K562 (cell line): ENCODE measurements around the gene SLC25A45. TPM values are rescaled to one million over a fixed set of nuclear protein-coding genes. Genes with fewer than 3 reads are reported as not detected.

ENCODE experiments used
- ATAC-seq: fragments of 200-7000 bp; cut with Tn5 transposase; 3 replicates; pipeline ENCODE4 v1.9.1; 2020; ENCODE audit warnings: moderate library complexity
- BruUV-seq: library from RNA; stranded (reverse); fragments of 400-500 nt; replicated peaks from 2 replicates; lab custom pipeline; 2021; lab: Mats Ljungman, UMichigan
- CTCF ChIA-PET: fragments of 300-600 bp; formaldehyde crosslinking; extraction: SDS; loops from one replicate; lab custom pipeline; 2021; ENCODE audit warnings: low intra/inter-chr PET ratio; lab: Yijun Ruan, JAX
- POLR2A ChIA-PET: fragments of 300-600, 350-650 bp; sonication (Branson Sonifier 250); formaldehyde crosslinking; extraction: SDS; loops from one replicate; lab custom pipeline; 2021; ENCODE audit warnings: antibody characterized with exemption, inconsistent platforms; lab: Yijun Ruan, JAX
- DNase-seq, 4 experiments: peaks; one replicate each; pipeline versions ENCODE4 v3.0.0 to v3.0.0-alpha.2; 2011 to 2018; ENCODE audit warnings: low spot score in 3 of 4, mixed read lengths in 3 of 4; ENCODE audit errors: extremely low read depth in 1 of 4
- FAIRE-seq: peaks from 2 replicates; lab custom pipeline; 2011; peaks lifted over from hg19 to GRCh38; lab: Jason Lieb, UNC
- H2AFZ ChIP-seq: 2 replicates; pipeline ENCODE4 v1.6.0; 2011; ENCODE audit warnings: low read depth, low read length, control low read depth, inconsistent platforms
- H3K27ac ChIP-seq: fragments of 200-600 bp; 3 replicates; pipeline ENCODE4 v1.8.0; 2011; ENCODE audit warnings: low read depth, mild to moderate bottlenecking, control low read depth, inconsistent platforms, low read length, moderate library complexity, mixed read lengths; ENCODE audit errors: extremely low read depth
- H3K27me3 ChIP-seq, 2 experiments: fragments of 300-600 bp in 1 of 2; 2 replicates in 1 of 2; 3 replicates in 1 of 2; pipeline versions ENCODE4 v1.6.0 to v1.8.0; 2011; ENCODE audit warnings: inconsistent platforms in 2 of 2, low read length in 2 of 2, mild to moderate bottlenecking in 1 of 2, mixed read lengths in 1 of 2, moderate library complexity in 1 of 2; ENCODE audit not compliant: control insufficient read depth in 2 of 2, insufficient read depth in 2 of 2
- H3K36me3 ChIP-seq: fragments of 300-600 bp; 3 replicates; pipeline ENCODE4 v1.8.0; 2011; ENCODE audit warnings: mild to moderate bottlenecking, low read length, inconsistent platforms; ENCODE audit not compliant: control insufficient read depth, insufficient read depth
- H3K4me1 ChIP-seq, 2 experiments: fragments of 200-600 bp in 1 of 2; replicated peaks in 1 of 2; 2 replicates in 1 of 2; 3 replicates in 1 of 2; pipeline versions ENCODE4 v1.5.1 to v1.8.0; 2011; ENCODE audit warnings: inconsistent platforms in 2 of 2, low read length in 2 of 2, mild to moderate bottlenecking in 1 of 2, mixed read lengths in 1 of 2, moderate library complexity in 1 of 2; ENCODE audit not compliant: control insufficient read depth in 2 of 2, insufficient read depth in 2 of 2
- H3K4me2 ChIP-seq: 2 replicates; pipeline ENCODE4 v1.6.1; 2011; ENCODE audit warnings: low read length, control low read depth, inconsistent platforms, mixed read lengths; ENCODE audit not compliant: insufficient read depth
- H3K4me3 ChIP-seq: fragments of 200-600 bp; sonication (generic), shearing (Covaris generic); 2 replicates; pipeline ENCODE4 v1.5.1; 2016; ENCODE audit warnings: control low read depth, inconsistent platforms
- H3K79me2 ChIP-seq: fragments of 200-600 bp; 3 replicates; pipeline ENCODE4 v1.8.0; 2011; ENCODE audit warnings: low read length, inconsistent platforms; ENCODE audit not compliant: control insufficient read depth, insufficient read depth
- H3K9ac ChIP-seq, 2 experiments: 2 replicates each; pipeline versions ENCODE4 v1.6.0 to v1.6.1; 2011; ENCODE audit warnings: low read depth in 2 of 2, low read length in 2 of 2, control low read depth in 1 of 2, inconsistent platforms in 1 of 2, mild to moderate bottlenecking in 1 of 2, mixed read lengths in 1 of 2; ENCODE audit not compliant: insufficient read depth in 1 of 2
- H3K9me1 ChIP-seq: one replicate; pipeline ENCODE4 v1.6.0; 2011; ENCODE audit warnings: inconsistent platforms, mild to moderate bottlenecking, low read length, moderate library complexity; ENCODE audit not compliant: control insufficient read depth, insufficient read depth
- H3K9me3 ChIP-seq: replicated peaks from 2 replicates; pipeline ENCODE4 v1.5.1; 2011; ENCODE audit warnings: low read depth, low read length, inconsistent platforms; ENCODE audit not compliant: control insufficient read depth, insufficient read depth
- H4K20me1 ChIP-seq: replicated peaks from 2 replicates; pipeline ENCODE4 v1.6.1; 2011; ENCODE audit warnings: low read length, inconsistent platforms, mixed read lengths; ENCODE audit not compliant: control insufficient read depth, insufficient read depth
- CCAR2 ChIP-seq: fragments of 200-400 bp; formaldehyde crosslinking; IDR thresholded peaks from 2 replicates; pipeline ENCODE4 v1.6.1; 2017; ENCODE audit warnings: mild to moderate bottlenecking, low read depth, low read length
- CEBPB ChIP-seq: fragments of 450-650 bp; IDR thresholded peaks from 2 replicates; pipeline ENCODE4 v1.6.1; 2016; ENCODE audit warnings: missing genetic modification characterization, missing compliant biosample characterization
- FUS ChIP-seq: fragments of 200-400 bp; formaldehyde crosslinking; optimal IDR thresholded peaks from 2 replicates; pipeline ENCODE3; 2017; ENCODE audit warnings: low read depth, low read length
- HDGF ChIP-seq: fragments of 450-650 bp; IDR thresholded peaks from 2 replicates; pipeline ENCODE4 v1.6.1; 2016
- NR3C1 ChIP-seq: sonication (generic); formaldehyde crosslinking; IDR thresholded peaks from 2 replicates; pipeline ENCODE4 v1.8.1; 2022; ENCODE audit warnings: missing genetic modification reagents
- POLR2A ChIP-seq: fragments of 450-650 bp; conservative IDR thresholded peaks from 2 replicates; pipeline ENCODE4 v1.6.1; 2016
- RUNX1 ChIP-seq: sonication (generic); IDR thresholded peaks from 2 replicates; pipeline ENCODE4 v1.6.1; 2016; ENCODE audit warnings: antibody characterized with exemption, low read depth
- ZBTB2 ChIP-seq: fragments of 450-650 bp; IDR thresholded peaks from 2 replicates; pipeline ENCODE4 v1.6.1; 2016; ENCODE audit warnings: antibody characterized with exemption
- ZC3H11A ChIP-seq: IDR thresholded peaks from 2 replicates; pipeline ENCODE4 v1.6.1; 2012; ENCODE audit warnings: low read depth, low read length, improper control_type of control experiment
- ZFX ChIP-seq: sonication (generic); formaldehyde crosslinking; IDR thresholded peaks from 2 replicates; pipeline ENCODE4 v1.8.0; 2022; ENCODE audit warnings: mild to moderate bottlenecking, missing genetic modification reagents, moderate library complexity
- ZNF311 ChIP-seq: fragments of 250-450 bp; sonication (Bioruptor Pico); IDR thresholded peaks from 2 replicates; pipeline ENCODE4 v1.4.0; 2020; ENCODE audit warnings: mild to moderate bottlenecking, moderate library complexity
- WGBS: fragments of 100-300 bp; shearing (Covaris generic); methylation state at CpG from one replicate; pipeline ENCODE4 v1.1.6; 2016; ENCODE audit warnings: low coverage, mixed read lengths; ENCODE audit not compliant: insufficient coverage; ENCODE audit errors: missing lambda C conversion rate; 5-methylcytosine and 5-hydroxymethylcytosine counted together
- in situ Hi-C: fragments of 300-500 bp; cut with MboI; formaldehyde crosslinking; loops from 4 replicates; pipeline ENCODE4 v1.15.0; 2018; ENCODE audit warnings: inconsistent platforms, mixed read lengths
- intact Hi-C: fragments of 100-400 bp; cut with micrococcal nuclease; formaldehyde crosslinking; loops from 2 replicates; pipeline ENCODE4 v1.14.2; 2022
- polyA plus RNA-seq, 8 experiments: library from polyadenylated mRNA; depleted of rRNA in 4 of 8; stranded (reverse) in 5 of 8; unstranded in 3 of 8; fragments of >200 nt; fragmentation: Nextera tagmentation in 2 of 8; fragmentation: Illumina TruSeq in 1 of 8; extraction: Ambion mirVana in 2 of 8; extraction: Trizol in 1 of 8; gene quantifications; 2 replicates each; pipeline versions ENCODE4 v1.2.1 to v1.2.3, GENCODE V29; 2011 to 2014; ENCODE audit warnings: inconsistent platforms in 1 of 8, missing spikeins in 1 of 8
- total RNA-seq, 7 experiments: library from RNA; depleted of rRNA in 6 of 7; stranded (reverse); fragments of >200 nt in 6 of 7; fragmentation: Illumina TruSeq in 2 of 7; extraction: Trizol in 2 of 7; gene quantifications; 2 replicates each; pipeline versions ENCODE4 v1.2.1 to v1.2.3, GENCODE V29; 2011 to 2021; ENCODE audit warnings: low replicate concordance in 1 of 7

SLC25A45 gene
- total and polyA plus RNA-seq, 9 of the 15 experiments (the other 6 are each of a cell fraction or from before 2014, with no cell fraction given), result 0.15 to 2.3 (median 0.68) TPM

- 92% methylated on average over 2 of the region's 2 CpGs for WGBS
- no peaks in the 10 kb centered on the region for H3K9me1 ChIP-seq
- DNase-seq (no peak), ATAC-seq (no peak)
- TF ChIP-seq NR3C1 (CRISPR knock-in tag), result no peak
- TF ChIP-seq ZC3H11A, result no peak
- no peak for TF ChIP-seq POLR2A
- no peak for TF ChIP-seq RUNX1
- no peak for TF ChIP-seq FUS
- no peak for TF ChIP-seq CCAR2
- TF ChIP-seq ZFX (CRISPR knock-in tag), result no peak
- no peak for TF ChIP-seq ZNF311 (CRISPR knock-in tag)
- TF ChIP-seq, all 486 proteins: peak for 0
- no peaks in the 10 kb centered on the region for H3K27me3 ChIP-seq
- no peak overlapping the region for H3K4me2 ChIP-seq
- peaks cover 51% of the 10 kb centered on the region for H3K36me3 ChIP-seq
- FAIRE-seq, result no peak
- intact Hi-C loops (no loop called here), in situ Hi-C loops (no loop called here)
- H3K9ac ChIP-seq, result no peak overlapping the region
- H2AFZ ChIP-seq, result no peak overlapping the region
- BruUV-seq, result no TSS peak
- peaks cover 5% of the 10 kb centered on the region; the same call in 1 of the 2 replicates for H4K20me1 ChIP-seq
- peaks cover 15 to 30% of the 10 kb centered on the region in 2 experiments for H3K4me1 ChIP-seq
- no peak overlapping the region for H3K27ac ChIP-seq
- H3K4me3 ChIP-seq, result no peak overlapping the region
- H3K79me2 ChIP-seq, result no peaks in the 10 kb centered on the region
- POLR2A ChIA-PET, result interaction anchor here (0.6 to 15.6 kb wide), 7 partner anchors 9 to 236 kb away, joined by 3 to 253 read pairs (median 5); partner anchors contain the start of genes DPF2, MALAT1 and NEAT1
- H3K9me3 ChIP-seq, result no peaks in the 10 kb centered on the region
- CTCF ChIA-PET, result no interaction called here
Observed at GRCh38 chr11:65351511-65351910, 30.9 kb downstream of the SLC25A45 start.

GRCh38 chr11:65341856-65342255 lies 40.6 kb downstream of the SLC25A45 start:
- H3K27ac ChIP-seq, result no peak overlapping the region
- ATAC-seq (no peak), FAIRE-seq (no peak), DNase-seq (no peak)
- intact Hi-C loops, result no loop called here
- WGBS, result 93% methylated on average over 3 of the region's 3 CpGs
- no peak overlapping the region for H2AFZ ChIP-seq
- no peak overlapping the region for H3K4me2 ChIP-seq
- no peaks in the 10 kb centered on the region for H3K9me3 ChIP-seq
- H3K27me3 ChIP-seq, result no peaks in the 10 kb centered on the region
- H3K9ac ChIP-seq, result no peak overlapping the region
- H4K20me1 ChIP-seq, result peaks cover 9% of the 10 kb centered on the region
- ChIA-PET POLR2A (interaction anchor here (0.6 to 1.5 kb wide), 8 partner anchors 8 to 557 kb away, joined by 3 to 6 read pairs (median 3); partner anchors contain the start of genes DPF2 and TIGD3), CTCF (no interaction called here)
- H3K4me1 ChIP-seq, result peaks cover 11% of the 10 kb centered on the region in 2 experiments; a peak in 4 of 5 replicates
- no peak overlapping the region for H3K4me3 ChIP-seq
- H3K9me1 ChIP-seq, result no peaks in the 10 kb centered on the region
- in situ Hi-C loops, result no loop called here
- no TSS peak for BruUV-seq
- peaks cover 82% of the 10 kb centered on the region for H3K36me3 ChIP-seq
- peaks cover 32% of the 10 kb centered on the region for H3K79me2 ChIP-seq
- no peak for TF ChIP-seq CEBPB (tag)
- TF ChIP-seq HDGF, result no peak
- TF ChIP-seq ZBTB2, result no peak
